Fibroblast of skin of left quadriceps (primary cell): ENCODE data around the gene ZNF264.
A peak's percentile ranks its signal among the peaks of the same experiment; 100 is the strongest.
"Not testable (repeated sequence)": the region's sequence is repeated elsewhere in the genome, so short reads cannot be mapped to it uniquely, and the experiment has no call there.

Source experiments
- DNase-seq, 2 experiments: peaks; one replicate each; pipeline ENCODE4 v3.0.0-alpha.2; 2013; ENCODE audit warnings: low read depth in 2 of 2

Gene ZNF264

DNA sequence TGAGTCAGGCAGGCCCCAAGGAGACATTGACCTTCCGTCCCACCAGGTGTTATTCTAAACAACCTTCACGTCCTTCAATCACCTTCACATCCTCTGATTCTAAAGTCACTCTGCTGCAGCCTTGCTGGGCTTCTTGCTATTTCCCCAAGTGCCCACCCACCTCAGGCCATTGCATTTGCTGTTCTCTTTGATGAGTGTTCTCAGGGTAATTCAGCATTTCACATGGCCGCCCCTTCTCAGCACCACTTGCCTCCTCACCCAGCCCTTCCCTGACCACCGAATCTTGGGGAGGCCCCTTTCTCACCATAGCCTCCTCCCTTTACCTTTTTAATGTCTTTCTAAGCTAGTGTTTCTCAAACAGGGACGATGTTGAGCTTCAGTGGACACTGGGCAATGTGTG is 53.8 kb downstream of the ZNF264 start:
- no peak for DNase-seq

DNA sequence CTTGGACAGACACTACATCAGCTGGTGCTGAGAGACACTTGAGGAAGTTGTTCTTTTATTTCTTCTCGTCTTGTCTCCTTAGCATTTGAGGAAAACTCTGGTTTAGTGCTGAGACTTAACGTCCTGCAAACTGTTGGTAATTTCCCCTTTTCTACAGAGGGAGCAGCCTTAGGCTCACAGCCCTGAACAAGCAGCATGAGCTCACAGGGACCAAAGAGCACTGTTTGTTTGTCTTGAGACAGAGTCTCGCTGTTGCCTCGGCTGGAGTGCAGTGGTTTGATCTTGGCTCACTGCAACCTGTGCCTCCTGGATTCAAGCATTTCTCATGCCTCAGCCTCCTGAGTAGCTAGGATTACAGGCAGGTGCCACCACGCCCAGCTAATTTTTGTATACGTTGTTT is 54.7 kb downstream of the ZNF264 start:
- no peak for DNase-seq

- DNase-seq: no peak
These were observed 57.3 kb downstream of the ZNF264 start for GRCh38 chr19:57248646-57249045.

DNA sequence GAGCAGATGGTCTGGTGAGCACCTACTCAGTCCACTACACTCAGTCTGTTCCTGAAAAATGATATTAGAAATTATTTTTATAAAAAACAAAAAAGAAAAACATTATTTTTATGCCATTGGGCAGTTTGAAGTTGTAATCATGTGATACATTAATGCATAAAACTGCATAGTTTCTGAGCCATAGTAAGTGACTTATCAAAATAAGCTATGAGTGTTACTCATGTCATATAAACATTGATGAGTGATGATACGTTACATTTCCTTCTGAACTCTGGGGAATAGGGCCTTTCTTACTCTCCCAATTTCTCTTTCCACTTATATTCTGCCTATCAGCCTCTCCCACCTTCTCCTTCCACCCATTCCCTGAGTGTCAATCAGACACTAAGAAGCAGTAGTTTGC is 58.0 kb downstream of the ZNF264 start:
- DNase-seq: no peak

- not testable (repeated sequence) for DNase-seq
These were observed 62.5 kb downstream of the ZNF264 start for GRCh38 chr19:57253767-57254166.

GRCh38 chr19:57262044-57262443 is 70.7 kb downstream of the ZNF264 start:
- no peak for DNase-seq

DNA sequence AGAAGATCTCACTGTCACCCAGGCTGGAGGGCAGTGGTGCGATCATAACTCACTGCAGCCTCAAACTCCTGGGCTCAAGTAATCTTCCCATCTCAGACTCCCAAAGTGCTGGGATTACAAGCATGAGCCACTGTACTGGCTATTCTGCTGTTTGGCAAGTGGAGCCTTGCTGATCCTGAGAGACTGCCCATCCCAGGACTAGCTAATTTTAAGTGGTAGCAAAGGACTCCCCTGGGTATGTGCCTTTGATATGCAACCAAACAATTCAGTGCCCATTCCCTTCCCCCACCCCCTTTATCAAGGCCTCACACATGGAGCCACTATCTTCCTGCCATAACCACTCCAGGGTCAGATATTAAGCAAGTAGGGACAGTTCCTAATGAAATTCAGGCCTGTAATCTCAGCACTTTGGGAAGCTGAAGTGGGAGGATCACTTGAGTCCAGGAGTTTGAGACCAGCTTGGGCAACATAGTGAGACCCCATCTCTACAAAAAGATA is 72.0 kb downstream of the ZNF264 start:
- DNase-seq: no peak

GRCh38 chr19:57267291-57267690 is 76.0 kb downstream of the ZNF264 start:
- no peak for DNase-seq

DNA sequence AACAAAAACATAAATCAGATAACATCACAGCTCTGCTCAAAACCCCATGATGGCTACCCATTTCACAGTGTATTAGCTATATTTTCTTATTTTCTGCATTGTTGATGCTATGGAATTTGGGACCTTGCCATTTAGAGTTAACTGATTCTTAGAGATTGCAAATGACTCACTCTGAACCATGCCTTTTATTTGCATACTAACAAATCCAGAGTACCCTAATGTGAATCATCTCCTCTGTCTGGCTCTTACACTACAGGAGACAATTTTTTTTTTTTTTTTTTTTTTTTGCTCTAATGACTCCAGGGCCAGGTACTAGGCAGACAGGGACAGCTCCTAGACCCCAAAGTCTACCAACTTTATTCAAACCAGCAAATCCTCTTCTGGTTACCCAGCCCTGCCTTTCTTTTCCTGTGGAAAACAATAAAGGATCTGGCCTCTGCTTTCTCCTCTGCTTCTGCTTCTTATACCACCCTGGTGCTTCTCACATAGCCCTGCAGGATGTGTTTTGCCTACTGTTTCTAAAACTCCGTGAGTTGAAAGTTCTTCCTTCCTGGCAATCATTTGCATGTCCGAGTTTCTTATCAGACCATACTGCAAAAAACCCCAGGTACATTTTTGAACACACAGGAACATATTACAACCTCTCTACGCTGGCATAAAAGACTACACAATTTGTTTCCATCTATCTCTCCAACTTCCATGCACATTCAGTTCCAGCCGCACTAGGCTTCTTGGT is 78.4 kb downstream of the ZNF264 start:
- DNase-seq: peak; percentile 80 to 83

GRCh38 chr19:57271280-57271679 is 80.0 kb downstream of the ZNF264 start:
- DNase-seq: no peak
